Bronchial epithelial cell (primary cell): ENCODE data around the gene TXNDC16. TPM values are rescaled to one million over a fixed set of nuclear protein-coding genes. Genes with fewer than 3 reads are reported as not detected.

Experiments
- DNase-seq: peaks from one replicate; pipeline ENCODE4 v3.0.0-alpha.2; 2010; ENCODE audit warnings: low read depth
- FAIRE-seq: peaks from 2 replicates; lab custom pipeline; 2011; peaks lifted over from hg19 to GRCh38; lab: Jason Lieb, UNC
- H3K27me3 ChIP-seq: 2 replicates; pipeline ENCODE4 v1.5.1; 2011; ENCODE audit warnings: low read length; ENCODE audit not compliant: control insufficient read depth, insufficient read depth
- H3K36me3 ChIP-seq: 2 replicates; pipeline ENCODE4 v1.5.1; 2011; ENCODE audit warnings: low read length; ENCODE audit not compliant: control insufficient read depth, insufficient read depth
- H3K4me3 ChIP-seq: 2 replicates; pipeline ENCODE4 v1.5.1; 2011; ENCODE audit warnings: mild to moderate bottlenecking, low read depth, low read length, control low read depth
- total RNA-seq: library from RNA; depleted of rRNA; stranded (reverse); fragments of >200 nt; gene quantifications from 2 replicates; pipeline ENCODE4 v1.2.1, GENCODE V29; 2014
- TF ChIP-seq, protein P1 (sequence below): IDR thresholded peaks from 2 replicates; pipeline ENCODE4 v1.5.1; 2011; ENCODE audit warnings: mild to moderate bottlenecking, moderate library complexity, low read length, control low read depth, inconsistent platforms; ENCODE audit not compliant: insufficient read depth, severe bottlenecking

The TXNDC16 gene
- total RNA-seq, 1 donor from 2014 or later = 0.79 TPM

DNA sequence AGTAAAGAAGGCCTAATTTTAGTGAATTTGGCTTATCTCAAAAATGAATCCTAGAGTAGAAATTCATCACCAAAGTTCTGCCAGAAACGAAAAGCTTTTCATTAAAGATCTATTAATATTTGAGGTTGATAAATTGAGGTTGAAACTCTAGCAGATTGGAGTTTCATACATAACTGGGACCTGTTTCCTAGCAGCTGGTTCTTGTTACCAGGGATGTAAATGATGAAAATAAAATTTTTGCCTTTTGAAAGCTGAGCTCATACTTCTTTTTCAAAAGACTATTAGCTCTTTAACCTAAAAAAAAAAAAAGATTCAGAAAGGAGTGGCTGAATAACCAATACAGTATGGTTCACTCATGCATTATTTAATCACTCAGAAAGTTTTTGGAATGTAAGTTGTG is 139.9 kb downstream of the TXNDC16 start:
- DNase-seq = no peak
- FAIRE-seq = no peak
- Histone ChIP-seq H3K36me3 (no peaks in the 10 kb centered on the region), H3K4me3 (no peak overlapping the region), H3K27me3 (no peaks in the 10 kb centered on the region)
- TF ChIP-seq, protein P1, sequence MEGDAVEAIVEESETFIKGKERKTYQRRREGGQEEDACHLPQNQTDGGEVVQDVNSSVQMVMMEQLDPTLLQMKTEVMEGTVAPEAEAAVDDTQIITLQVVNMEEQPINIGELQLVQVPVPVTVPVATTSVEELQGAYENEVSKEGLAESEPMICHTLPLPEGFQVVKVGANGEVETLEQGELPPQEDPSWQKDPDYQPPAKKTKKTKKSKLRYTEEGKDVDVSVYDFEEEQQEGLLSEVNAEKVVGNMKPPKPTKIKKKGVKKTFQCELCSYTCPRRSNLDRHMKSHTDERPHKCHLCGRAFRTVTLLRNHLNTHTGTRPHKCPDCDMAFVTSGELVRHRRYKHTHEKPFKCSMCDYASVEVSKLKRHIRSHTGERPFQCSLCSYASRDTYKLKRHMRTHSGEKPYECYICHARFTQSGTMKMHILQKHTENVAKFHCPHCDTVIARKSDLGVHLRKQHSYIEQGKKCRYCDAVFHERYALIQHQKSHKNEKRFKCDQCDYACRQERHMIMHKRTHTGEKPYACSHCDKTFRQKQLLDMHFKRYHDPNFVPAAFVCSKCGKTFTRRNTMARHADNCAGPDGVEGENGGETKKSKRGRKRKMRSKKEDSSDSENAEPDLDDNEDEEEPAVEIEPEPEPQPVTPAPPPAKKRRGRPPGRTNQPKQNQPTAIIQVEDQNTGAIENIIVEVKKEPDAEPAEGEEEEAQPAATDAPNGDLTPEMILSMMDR = no peak

DNA sequence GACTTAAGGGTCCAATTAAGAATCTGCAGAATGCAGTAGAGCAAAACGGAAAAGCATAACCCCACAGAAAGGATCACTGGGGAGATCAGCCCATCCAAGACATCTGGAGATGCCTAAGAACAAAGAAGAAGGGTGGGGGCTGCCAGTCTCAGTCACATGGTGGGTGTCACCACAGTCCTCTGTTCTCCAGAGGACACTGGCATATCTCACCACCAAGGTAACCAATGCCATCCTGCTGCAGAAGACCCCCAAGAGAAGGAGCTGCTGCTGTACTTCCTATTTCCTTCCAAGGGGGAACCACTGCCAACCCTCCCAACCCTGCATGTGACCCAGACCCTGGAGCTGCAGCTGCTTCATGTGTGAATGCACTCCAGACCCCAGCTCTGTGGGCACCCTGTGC is 147.0 kb downstream of the TXNDC16 start:
- Histone ChIP-seq H3K4me3 (no peak overlapping the region), H3K27me3 (peaks cover 6% of the 10 kb centered on the region), H3K36me3 (no peaks in the 10 kb centered on the region)
- FAIRE-seq = no peak
- TF ChIP-seq, protein P1 = no peak
- DNase-seq = no peak

DNA sequence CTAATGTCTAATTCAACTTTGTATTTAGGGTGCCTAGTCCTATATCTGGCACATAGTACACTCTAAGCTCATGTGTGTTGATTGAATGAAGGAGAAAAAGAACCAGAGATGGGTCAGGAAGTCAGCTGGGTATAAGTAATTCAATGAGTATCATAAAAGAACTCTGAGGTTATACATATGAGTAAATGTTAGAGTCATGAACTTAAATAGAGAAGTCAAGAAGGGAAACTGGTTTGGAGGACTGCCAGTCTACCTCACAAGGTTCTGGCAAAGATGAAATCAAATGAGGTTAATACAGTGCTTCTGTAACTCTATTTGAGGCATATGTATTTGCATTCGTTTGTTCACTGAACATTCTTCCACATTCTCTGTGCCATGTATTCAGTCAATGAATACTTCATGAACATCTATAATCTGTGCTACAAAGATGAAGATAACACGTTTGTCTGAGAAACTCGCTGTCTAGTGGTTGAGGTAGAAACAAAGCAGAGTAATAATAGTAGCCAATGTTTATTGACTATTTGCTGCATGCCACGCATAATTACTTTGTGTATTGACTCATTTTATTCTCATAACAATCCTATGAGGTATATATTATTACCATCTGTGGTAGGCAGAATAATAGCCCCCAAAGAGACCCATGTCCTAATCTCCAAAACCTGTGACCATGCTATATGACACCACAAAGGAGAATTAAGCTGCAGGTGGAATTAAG is 149.3 kb downstream of the TXNDC16 start:
- Histone ChIP-seq H3K27me3 (peaks cover 6% of the 10 kb centered on the region), H3K4me3 (no peak overlapping the region), H3K36me3 (no peaks in the 10 kb centered on the region)
- DNase-seq (peak; percentile 30), FAIRE-seq (no peak)
- TF ChIP-seq, protein P1 = no peak

DNA sequence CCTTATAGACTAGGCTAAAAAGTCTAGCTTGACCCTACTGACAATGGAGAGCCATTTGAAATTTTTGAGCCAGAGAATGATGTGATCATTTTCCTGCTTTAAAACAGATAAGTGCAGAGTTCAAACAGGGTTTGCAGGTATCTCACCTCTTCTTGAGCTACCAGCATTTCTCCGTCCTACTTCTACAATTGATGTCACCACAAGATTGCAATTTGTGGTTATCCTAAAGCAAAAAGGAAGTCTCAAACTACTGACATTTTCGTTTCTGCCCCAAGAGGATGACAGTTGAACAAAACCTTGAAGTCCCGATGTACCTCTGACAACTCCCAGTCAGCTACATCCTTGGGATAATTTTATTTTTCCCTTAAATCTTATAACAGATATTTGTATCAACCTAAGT is 151.5 kb downstream of the TXNDC16 start:
- FAIRE-seq (no peak), DNase-seq (no peak)
- TF ChIP-seq, protein P1 = no peak
- H3K27me3 ChIP-seq = peaks cover 6% of the 10 kb centered on the region
- H3K36me3 ChIP-seq = no peaks in the 10 kb centered on the region
- no peak overlapping the region for H3K4me3 ChIP-seq

DNA sequence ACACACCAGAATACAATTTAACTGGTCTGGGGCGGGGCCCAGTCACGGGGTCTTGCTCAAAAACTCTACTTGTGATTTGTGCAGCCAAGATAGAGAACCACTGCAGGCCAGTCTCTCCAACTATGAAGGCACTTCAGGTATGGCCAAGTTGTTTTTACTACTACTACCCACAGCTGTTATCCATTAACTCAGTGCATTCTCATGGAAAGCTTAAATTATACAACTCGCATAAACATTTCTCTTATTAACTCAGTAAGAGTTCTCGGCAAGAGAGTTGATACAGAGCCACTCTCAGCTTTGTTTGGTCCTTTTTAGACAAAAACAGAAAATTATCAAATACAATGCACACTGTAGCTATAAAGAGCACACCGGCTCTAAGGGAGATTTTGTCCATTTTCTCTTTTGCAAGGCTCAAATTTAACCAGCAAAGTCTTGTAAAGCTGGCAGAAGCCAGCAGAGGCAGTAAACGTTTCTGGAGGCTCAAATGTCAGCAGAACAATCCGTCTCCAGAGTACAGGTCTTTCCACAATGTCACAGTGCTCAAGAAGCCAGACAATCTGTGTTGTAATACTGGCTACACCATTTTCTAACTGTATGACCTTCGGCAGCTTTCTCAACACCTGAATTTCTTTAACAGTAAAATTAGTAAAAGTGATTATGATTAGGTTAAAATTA is 152.2 kb downstream of the TXNDC16 start:
- DNase-seq = peak; percentile 4
- Histone ChIP-seq H3K4me3 (no peak overlapping the region), H3K27me3 (peaks cover 6% of the 10 kb centered on the region), H3K36me3 (no peaks in the 10 kb centered on the region)
- TF ChIP-seq, protein P1 = no peak
- no peak for FAIRE-seq
